HepG2 (cell line): Measurements from ENCODE around the gene KDM8. TPM values are rescaled to one million over a fixed set of nuclear protein-coding genes. Genes with fewer than 3 reads are reported as not detected.

Experiments
- AHR ChIP-seq: IDR thresholded peaks from 2 replicates; pipeline ENCODE4 v1.6.1; 2018; ENCODE audit warnings: missing genetic modification reagents, missing compliant biosample characterization
- ATF7-NPFF ChIP-seq: sonication (generic); formaldehyde crosslinking; IDR thresholded peaks from 2 replicates; pipeline ENCODE4 v1.8.1; 2023; ENCODE audit warnings: mild to moderate bottlenecking, low read depth, missing genetic modification reagents, moderate library complexity
- BRCA1 ChIP-seq: sonication (generic); formaldehyde crosslinking; IDR thresholded peaks from 2 replicates; pipeline ENCODE4 v1.4.0; 2020; ENCODE audit warnings: missing genetic modification reagents
- FOXA3 ChIP-seq: IDR thresholded peaks from 2 replicates; pipeline ENCODE4 v1.6.1; 2016; ENCODE audit warnings: missing genetic modification reagents, missing compliant biosample characterization
- FOXO1 ChIP-seq: sonication (generic); formaldehyde crosslinking; IDR thresholded peaks from 2 replicates; pipeline ENCODE4 v1.4.0; 2020; ENCODE audit warnings: missing genetic modification reagents
- KLF9 ChIP-seq: IDR thresholded peaks from 2 replicates; pipeline ENCODE4 v1.6.1; 2016; ENCODE audit warnings: low read depth
- MED8 ChIP-seq: sonication (generic); formaldehyde crosslinking; IDR thresholded peaks from 2 replicates; pipeline ENCODE4 v1.8.1; 2023; ENCODE audit warnings: mild to moderate bottlenecking, missing genetic modification reagents; ENCODE audit not compliant: insufficient replicate concordance
- NFATC3 ChIP-seq: sonication (generic); formaldehyde crosslinking; IDR thresholded peaks from 2 replicates; pipeline ENCODE4 v1.5.1; 2020; ENCODE audit warnings: mild to moderate bottlenecking, missing genetic modification reagents
- NR1H2 ChIP-seq: sonication (generic); formaldehyde crosslinking; IDR thresholded peaks from 2 replicates; pipeline ENCODE4 v1.8.1; 2022; ENCODE audit warnings: low read depth, missing genetic modification reagents, borderline replicate concordance
- SCMH1 ChIP-seq: sonication (generic); formaldehyde crosslinking; IDR thresholded peaks from 2 replicates; pipeline ENCODE4 v1.9.0; 2021; ENCODE audit warnings: missing genetic modification reagents, mild to moderate bottlenecking, borderline replicate concordance
- ZFP41 ChIP-seq: sonication (generic); formaldehyde crosslinking; IDR thresholded peaks from 2 replicates; pipeline ENCODE4 v1.4.0; 2020; ENCODE audit warnings: mild to moderate bottlenecking, missing genetic modification reagents, borderline replicate concordance
- ZFP91 ChIP-seq: sonication (generic); formaldehyde crosslinking; IDR thresholded peaks from 2 replicates; pipeline ENCODE4 v1.9.0; 2022; ENCODE audit warnings: missing genetic modification reagents, mild to moderate bottlenecking, borderline replicate concordance
- ZNF354B ChIP-seq: sonication (generic); formaldehyde crosslinking; IDR thresholded peaks from 2 replicates; pipeline ENCODE4 v1.8.0; 2022; ENCODE audit warnings: mild to moderate bottlenecking, missing genetic modification reagents
- ZNF609 ChIP-seq: sonication (generic); formaldehyde crosslinking; IDR thresholded peaks from 2 replicates; pipeline ENCODE4 v1.4.0; 2020; ENCODE audit warnings: mild to moderate bottlenecking, missing genetic modification reagents, borderline replicate concordance
- ZNF660 ChIP-seq: sonication (generic); formaldehyde crosslinking; IDR thresholded peaks from 2 replicates; pipeline ENCODE4 v1.5.1; 2020; ENCODE audit warnings: mild to moderate bottlenecking, low read depth, missing genetic modification reagents, borderline replicate concordance
- polyA plus RNA-seq, 8 experiments: library from polyadenylated mRNA; depleted of rRNA in 3 of 8; stranded (reverse) in 7 of 8; unstranded in 1 of 8; fragments of >200 nt; fragmentation: Illumina TruSeq in 4 of 8; extraction: Trizol in 4 of 8; gene quantifications; 2 replicates each; pipeline versions ENCODE4 v1.2.1 to v1.2.3, GENCODE V29; 2011 to 2016; ENCODE audit warnings: low read depth in 4 of 8, missing spikeins in 1 of 8, mixed read lengths in 1 of 8; ENCODE audit not compliant: insufficient read depth in 1 of 8
- total RNA-seq, 5 experiments: library from RNA; depleted of rRNA; stranded (reverse); fragments of >200 nt; fragmentation: Illumina TruSeq; extraction: Trizol; gene quantifications; 2 replicates each; pipeline ENCODE4 v1.2.3, GENCODE V29; 2016; ENCODE audit warnings: low read depth in 1 of 5
- TF ChIP-seq, protein P1 (sequence below): sonication (generic); formaldehyde crosslinking; IDR thresholded peaks from 2 replicates; pipeline ENCODE4 v1.5.0; 2020; ENCODE audit warnings: mild to moderate bottlenecking, missing genetic modification reagents, moderate library complexity
- TF ChIP-seq, protein P2 (sequence below): sonication (generic); formaldehyde crosslinking; IDR thresholded peaks from 2 replicates; pipeline ENCODE4 v1.5.1; 2020; ENCODE audit warnings: missing genetic modification reagents, mild to moderate bottlenecking, borderline replicate concordance
- TF ChIP-seq, protein P3 (sequence below): sonication (generic); formaldehyde crosslinking; IDR thresholded peaks from 2 replicates; pipeline ENCODE4 v1.5.0; 2020; ENCODE audit warnings: missing genetic modification reagents

Gene KDM8
- total and polyA plus RNA-seq, 2 of the 13 experiments (the other 11 are each of a cell fraction or from before 2014, with no cell fraction given) = 3.3 to 8.6 TPM

- no peak for TF ChIP-seq ZNF609 (CRISPR knock-in tag)
- TF ChIP-seq ZNF660 (CRISPR knock-in tag) = no peak; the same call in 1 of the 2 replicates
- TF ChIP-seq ZFP91 (CRISPR knock-in tag) = peak; percentile 81; the same call in 1 of the 2 replicates
- no peak; the same call in none of the 2 replicates for TF ChIP-seq ATF7-NPFF (CRISPR knock-in tag)
- peak; percentile 61; the same call in 1 of the 2 replicates for TF ChIP-seq ZNF354B
- no peak for TF ChIP-seq SCMH1 (CRISPR knock-in tag)
- peak; percentile 40; the same call in 1 of the 2 replicates for TF ChIP-seq FOXA3 (CRISPR knock-in tag)
- TF ChIP-seq AHR (CRISPR knock-in tag) = peak; percentile 50; the same call in 1 of the 2 replicates
- TF ChIP-seq NR1H2 = no peak
- TF ChIP-seq, protein P1, sequence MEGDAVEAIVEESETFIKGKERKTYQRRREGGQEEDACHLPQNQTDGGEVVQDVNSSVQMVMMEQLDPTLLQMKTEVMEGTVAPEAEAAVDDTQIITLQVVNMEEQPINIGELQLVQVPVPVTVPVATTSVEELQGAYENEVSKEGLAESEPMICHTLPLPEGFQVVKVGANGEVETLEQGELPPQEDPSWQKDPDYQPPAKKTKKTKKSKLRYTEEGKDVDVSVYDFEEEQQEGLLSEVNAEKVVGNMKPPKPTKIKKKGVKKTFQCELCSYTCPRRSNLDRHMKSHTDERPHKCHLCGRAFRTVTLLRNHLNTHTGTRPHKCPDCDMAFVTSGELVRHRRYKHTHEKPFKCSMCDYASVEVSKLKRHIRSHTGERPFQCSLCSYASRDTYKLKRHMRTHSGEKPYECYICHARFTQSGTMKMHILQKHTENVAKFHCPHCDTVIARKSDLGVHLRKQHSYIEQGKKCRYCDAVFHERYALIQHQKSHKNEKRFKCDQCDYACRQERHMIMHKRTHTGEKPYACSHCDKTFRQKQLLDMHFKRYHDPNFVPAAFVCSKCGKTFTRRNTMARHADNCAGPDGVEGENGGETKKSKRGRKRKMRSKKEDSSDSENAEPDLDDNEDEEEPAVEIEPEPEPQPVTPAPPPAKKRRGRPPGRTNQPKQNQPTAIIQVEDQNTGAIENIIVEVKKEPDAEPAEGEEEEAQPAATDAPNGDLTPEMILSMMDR = peak; percentile 40
- no peak for TF ChIP-seq NFATC3 (CRISPR knock-in tag)
- peak; percentile 42; the same call in 1 of the 2 replicates for TF ChIP-seq FOXO1 (CRISPR knock-in tag)
- TF ChIP-seq, protein P2, sequence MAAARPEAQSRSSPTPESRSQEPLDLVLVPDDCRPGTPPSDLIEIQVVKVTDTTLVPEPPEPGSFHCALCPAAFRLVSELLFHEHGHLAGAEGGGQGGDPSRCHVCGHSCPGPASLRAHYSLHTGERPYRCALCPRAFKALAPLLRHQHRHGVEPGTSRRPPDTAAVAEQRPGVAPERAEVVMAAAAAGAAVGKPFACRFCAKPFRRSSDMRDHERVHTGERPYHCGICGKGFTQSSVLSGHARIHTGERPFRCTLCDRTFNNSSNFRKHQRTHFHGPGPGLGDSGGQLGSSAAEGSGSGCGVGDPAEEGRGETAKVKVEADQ = no peak
- TF ChIP-seq BRCA1 = peak; percentile 62
- no peak for TF ChIP-seq KLF9
- TF ChIP-seq, protein P3, sequence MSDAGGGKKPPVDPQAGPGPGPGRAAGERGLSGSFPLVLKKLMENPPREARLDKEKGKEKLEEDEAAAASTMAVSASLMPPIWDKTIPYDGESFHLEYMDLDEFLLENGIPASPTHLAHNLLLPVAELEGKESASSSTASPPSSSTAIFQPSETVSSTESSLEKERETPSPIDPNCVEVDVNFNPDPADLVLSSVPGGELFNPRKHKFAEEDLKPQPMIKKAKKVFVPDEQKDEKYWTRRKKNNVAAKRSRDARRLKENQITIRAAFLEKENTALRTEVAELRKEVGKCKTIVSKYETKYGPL = no peak
- TF ChIP-seq ZFP41 (CRISPR knock-in tag) = peak; percentile 11; the same call in 1 of the 2 replicates
- no peak for TF ChIP-seq MED8 (CRISPR knock-in tag)
Measured at GRCh38 chr16:27268376-27269299, 65.3 kb downstream of the KDM8 start, which contains the start of gene NSMCE1 (continued).
